Stomach (tissue), 9 donors: Measurements from ENCODE around the gene SORCS2. TPM values are rescaled to one million over a fixed set of nuclear protein-coding genes. Genes with fewer than 3 reads are reported as not detected.

Experiments used
- DNase-seq, 2 donors: peaks; one replicate each; pipeline versions ENCODE4 v3.0.0 to v3.0.0-alpha.2; 2013 to 2019
- H3K27ac ChIP-seq, 5 donors: fragments of 200-600 bp in 4 of 5; sonication (generic) in 4 of 5; one replicate each; pipeline ENCODE4 v1.5.1; 2013 to 2019; ENCODE audit warnings: mild to moderate bottlenecking in 1 of 5, moderate library complexity in 1 of 5
- H3K27me3 ChIP-seq, 3 donors: fragments of 200-600 bp; sonication (generic); one replicate each; pipeline ENCODE4 v1.5.1; 2017 to 2019; ENCODE audit warnings: mixed run types in 1 of 3
- H3K36me3 ChIP-seq, 4 donors: fragments of 200-600 bp; sonication (generic); 1 replicate in 3 of 4; 2 replicates in 1 of 4; pipeline ENCODE4 v1.5.1; 2016 to 2019
- H3K4me1 ChIP-seq, 4 donors: fragments of 200-600 bp; sonication (generic); one replicate each; pipeline ENCODE4 v1.5.1; 2016 to 2019
- H3K4me3 ChIP-seq, 4 donors: fragments of 200-600 bp; sonication (generic) in 3 of 4; one replicate each; pipeline ENCODE4 v1.5.1; 2016 to 2019; ENCODE audit warnings: mild to moderate bottlenecking in 1 of 4
- H3K9me3 ChIP-seq, 4 donors: fragments of 200-600 bp; sonication (generic); one replicate each; pipeline ENCODE4 v1.5.1; 2016 to 2019
- EP300 ChIP-seq: sonication (generic); formaldehyde crosslinking; IDR thresholded peaks from one replicate; pipeline ENCODE4 v1.6.1; 2017; ENCODE audit warnings: antibody characterized with exemption
- POLR2A ChIP-seq, 4 donors: fragments of 450-650 bp; IDR thresholded peaks; one replicate each; pipeline ENCODE4 v1.6.1; 2016; ENCODE audit warnings: antibody characterized with exemption in 4 of 4, control low read depth in 2 of 4, mild to moderate bottlenecking in 1 of 4, moderate library complexity in 1 of 4
- POLR2AphosphoS5 ChIP-seq, 3 donors: sonication (generic); formaldehyde crosslinking; IDR thresholded peaks; one replicate each; pipeline ENCODE4 v1.6.1; 2016; ENCODE audit warnings: antibody characterized with exemption in 3 of 3
- WGBS, 5 donors: extraction: QIAGEN DNeasy Blood & Tissue Kit in 3 of 5; methylation state at CpG; one replicate each; pipeline versions ENCODE4 v1.1.5 to v1.1.7; 2013 to 2018; 5-methylcytosine and 5-hydroxymethylcytosine counted together
- intact Hi-C: fragments of 100-400 bp; cut with DNase I; formaldehyde crosslinking; loops from one replicate; pipeline ENCODE4 v1.15.1; 2023; ENCODE audit warnings: low total_unique reads
- polyA plus RNA-seq, 3 donors: library from polyadenylated mRNA; stranded (reverse); fragments of 200-250 nt; gene quantifications; one replicate each; pipeline ENCODE4 v1.2.3, GENCODE V29; 2013
- total RNA-seq, 5 donors: library from RNA; depleted of rRNA; stranded (reverse); fragments of >200 nt; gene quantifications; one replicate each; pipeline versions ENCODE4 v1.1.0 to v1.2.3, GENCODE V29; 2014 to 2016
- TF ChIP-seq, protein P1 (sequence below), 7 experiments: fragments of 450-650 bp in 4 of 7; fragments of 200-600 bp in 3 of 7; sonication (generic) in 3 of 7; IDR thresholded peaks; one replicate each; pipeline ENCODE4 v1.5.1; 2016 to 2019; ENCODE audit warnings: antibody characterized with exemption in 7 of 7, control low read depth in 2 of 7, mild to moderate bottlenecking in 1 of 7
- donor health status: healthy with polysubstance abuse.
- donor health status: Bipolar disorder and iron deficiency.
- donor health status: healthy.

Gene SORCS2
- total and polyA plus RNA-seq, 8 donors, result under 0.01 to 13.0 (median 0.50) TPM; not detected in 1

DNA sequence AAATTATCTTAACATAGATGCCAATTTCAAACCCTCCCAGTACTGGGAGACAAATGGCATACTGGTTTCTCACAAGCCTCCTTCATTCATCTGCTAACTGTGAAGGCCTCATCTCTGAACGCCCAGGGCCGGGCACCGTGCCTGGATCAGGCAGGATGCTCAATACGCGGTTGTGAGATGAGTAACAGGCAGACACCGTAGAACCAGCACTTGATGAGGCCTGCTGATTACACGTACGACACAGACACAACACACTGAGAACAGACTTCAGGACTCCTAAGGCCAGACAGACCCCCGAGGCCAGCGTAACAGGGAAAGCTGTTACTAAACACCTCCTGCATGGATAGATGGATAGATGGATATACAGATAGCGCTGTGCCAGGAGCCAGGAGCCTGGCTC, 592.7 kb downstream of the SORCS2 start:
- DNase-seq, result no peak
- TF ChIP-seq POLR2AphosphoS5 (IDR thresholded peaks at IDR 0.05) (no peak), POLR2A (IDR thresholded peaks at IDR 0.05) (no peak), EP300 (no peak)
- TF ChIP-seq, protein P1, sequence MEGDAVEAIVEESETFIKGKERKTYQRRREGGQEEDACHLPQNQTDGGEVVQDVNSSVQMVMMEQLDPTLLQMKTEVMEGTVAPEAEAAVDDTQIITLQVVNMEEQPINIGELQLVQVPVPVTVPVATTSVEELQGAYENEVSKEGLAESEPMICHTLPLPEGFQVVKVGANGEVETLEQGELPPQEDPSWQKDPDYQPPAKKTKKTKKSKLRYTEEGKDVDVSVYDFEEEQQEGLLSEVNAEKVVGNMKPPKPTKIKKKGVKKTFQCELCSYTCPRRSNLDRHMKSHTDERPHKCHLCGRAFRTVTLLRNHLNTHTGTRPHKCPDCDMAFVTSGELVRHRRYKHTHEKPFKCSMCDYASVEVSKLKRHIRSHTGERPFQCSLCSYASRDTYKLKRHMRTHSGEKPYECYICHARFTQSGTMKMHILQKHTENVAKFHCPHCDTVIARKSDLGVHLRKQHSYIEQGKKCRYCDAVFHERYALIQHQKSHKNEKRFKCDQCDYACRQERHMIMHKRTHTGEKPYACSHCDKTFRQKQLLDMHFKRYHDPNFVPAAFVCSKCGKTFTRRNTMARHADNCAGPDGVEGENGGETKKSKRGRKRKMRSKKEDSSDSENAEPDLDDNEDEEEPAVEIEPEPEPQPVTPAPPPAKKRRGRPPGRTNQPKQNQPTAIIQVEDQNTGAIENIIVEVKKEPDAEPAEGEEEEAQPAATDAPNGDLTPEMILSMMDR (IDR thresholded peaks at IDR 0.05), result no peak
- Histone ChIP-seq H3K9me3 (no peaks in the 10 kb centered on the region), H3K4me1 (peaks cover 7 to 24% (median 13%) of the 10 kb centered on the region in 4 donors), H3K27me3 (no peaks in the 10 kb centered on the region), H3K4me3 (no peak overlapping the region), H3K27ac (no peak overlapping the region), H3K36me3 (peaks cover 8 to 63% (median 48%) of the 10 kb centered on the region in 4 donors)
- intact Hi-C loops, result no loop called here
- WGBS, 5 donors, result 80 to 94% (median 87%) methylated on average over 9 to 11 of the region's 11 CpGs

- Histone ChIP-seq H3K27ac (no peak overlapping the region), H3K4me3 (no peak overlapping the region), H3K4me1 (peaks cover 7 to 26% (median 12%) of the 10 kb centered on the region in 4 donors), H3K36me3 (peaks cover 8 to 61% (median 49%) of the 10 kb centered on the region in 4 donors), H3K27me3 (no peaks in the 10 kb centered on the region), H3K9me3 (no peaks in the 10 kb centered on the region)
- 93 to 96% (median 94%) methylated on average over 10 of the region's 10 CpGs for WGBS, 5 donors
- no peak for DNase-seq
- intact Hi-C loops, result no loop called here
- TF ChIP-seq POLR2AphosphoS5 (IDR thresholded peaks at IDR 0.05), result no peak
- no peak for TF ChIP-seq EP300
- TF ChIP-seq, protein P1 (IDR thresholded peaks at IDR 0.05), result no peak
- TF ChIP-seq POLR2A (IDR thresholded peaks at IDR 0.05), result no peak
Observed at GRCh38 chr4:7786040-7786439, 593.7 kb downstream of the SORCS2 start.

DNA sequence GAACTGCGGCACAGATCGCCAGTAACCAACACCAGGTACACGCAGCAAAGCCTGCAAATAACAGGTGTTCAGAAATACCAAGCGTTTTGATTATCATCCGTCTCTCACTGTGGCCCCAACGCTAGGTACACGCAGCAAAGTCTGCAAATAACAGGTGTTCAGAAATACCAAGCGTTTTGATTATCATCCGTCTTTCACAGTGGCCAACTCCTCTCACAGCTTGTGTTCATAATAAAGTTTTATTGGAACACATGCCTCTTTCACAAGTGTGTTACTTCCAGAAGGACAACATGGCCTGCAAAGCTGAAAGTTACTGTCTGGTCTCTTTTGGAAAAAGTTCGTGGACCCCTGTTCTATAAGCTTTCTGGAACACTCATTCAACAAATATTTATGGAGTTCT, 594.2 kb downstream of the SORCS2 start:
- TF ChIP-seq, protein P1 (IDR thresholded peaks at IDR 0.05), result no peak
- no peak for TF ChIP-seq POLR2AphosphoS5 (IDR thresholded peaks at IDR 0.05)
- TF ChIP-seq EP300, result no peak
- TF ChIP-seq POLR2A (IDR thresholded peaks at IDR 0.05), result no peak
- WGBS, 5 donors, result 77 to 90% (median 87%) methylated on average over 10 of the region's 10 CpGs
- H3K4me1 ChIP-seq, result peaks cover 7 to 23% (median 10%) of the 10 kb centered on the region in 4 donors
- intact Hi-C loops, result no loop called here
- H3K9me3 ChIP-seq, result no peaks in the 10 kb centered on the region
- no peaks in the 10 kb centered on the region for H3K27me3 ChIP-seq
- H3K27ac ChIP-seq, result no peak overlapping the region
- peaks cover 8 to 57% (median 46%) of the 10 kb centered on the region in 4 donors for H3K36me3 ChIP-seq
- no peak overlapping the region for H3K4me3 ChIP-seq
- DNase-seq, result no peak

- DNase-seq, result no peak
- WGBS, 5 donors, result 88 to 97% (median 96%) methylated on average over 14 to 15 of the region's 15 CpGs
- Histone ChIP-seq H3K4me1 (peaks cover 2 to 18% (median 4%) of the 10 kb centered on the region in 4 donors), H3K27ac (no peak overlapping the region), H3K4me3 (no peak overlapping the region), H3K27me3 (no peaks in the 10 kb centered on the region), H3K9me3 (no peaks in the 10 kb centered on the region), H3K36me3 (peaks cover 10 to 62% (median 49%) of the 10 kb centered on the region in 4 donors)
- intact Hi-C loops, result no loop called here
- TF ChIP-seq POLR2A (IDR thresholded peaks at IDR 0.05) (no peak), POLR2AphosphoS5 (IDR thresholded peaks at IDR 0.05) (no peak)
Observed at GRCh38 chr4:7787067-7787466, 594.7 kb downstream of the SORCS2 start.

GRCh38 chr4:7787681-7788141, 595.4 kb downstream of the SORCS2 start:
- TF ChIP-seq, protein P1 (IDR thresholded peaks at IDR 0.05), result no peak
- no peak for TF ChIP-seq POLR2A (IDR thresholded peaks at IDR 0.05)
- TF ChIP-seq EP300, result no peak
- no peak for TF ChIP-seq POLR2AphosphoS5 (IDR thresholded peaks at IDR 0.05)
- peaks cover 0 to 11% (median under 1%) of the 10 kb centered on the region in 4 donors for H3K4me1 ChIP-seq
- intact Hi-C loops, result no loop called here
- peaks cover 11 to 68% (median 56%) of the 10 kb centered on the region in 4 donors for H3K36me3 ChIP-seq
- WGBS, 5 donors, result 92 to 96% (median 93%) methylated on average over 22 to 30 of the region's 30 CpGs
- no peak overlapping the region for H3K27ac ChIP-seq
- no peaks in the 10 kb centered on the region for H3K9me3 ChIP-seq
- DNase-seq, result no peak
- no peaks in the 10 kb centered on the region for H3K27me3 ChIP-seq
- no peak overlapping the region for H3K4me3 ChIP-seq
